Measurements from ENCODE around the gene SYNC.

The SYNC gene

DNA sequence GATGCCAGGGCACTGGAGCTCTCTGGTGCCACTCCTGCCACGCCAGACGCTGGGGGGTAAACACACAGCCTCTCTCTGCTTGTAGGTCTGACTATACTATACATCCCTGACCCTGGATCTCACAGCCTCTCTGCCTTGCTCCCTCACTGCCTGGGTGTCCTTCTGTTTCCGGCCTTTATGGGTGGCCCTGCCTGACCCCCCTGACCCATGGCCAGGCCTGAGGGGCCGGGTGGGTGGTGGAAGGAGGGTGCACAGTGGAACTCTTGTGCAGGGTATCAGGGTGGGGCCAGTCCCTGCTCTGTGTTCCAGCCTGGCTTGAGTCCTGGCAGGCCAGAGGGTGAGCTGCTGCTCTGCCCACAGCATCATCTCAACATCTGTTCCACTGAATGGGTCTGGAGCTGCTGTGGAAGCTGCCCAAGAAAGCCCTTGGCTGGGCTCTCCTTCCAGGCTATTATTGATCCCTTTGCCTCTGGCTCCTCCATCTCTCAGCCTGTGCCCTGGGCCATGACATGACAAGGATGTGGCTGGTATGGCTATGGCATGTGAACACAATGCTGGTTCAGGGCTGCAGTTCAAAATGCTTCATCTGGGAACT is 17.2 kb upstream of the SYNC start:
- H3K9me3 ChIP-seq (ENCODE audit: control insufficient read depth, insufficient read depth, low read length), result no peaks in the 10 kb centered on the region
- H3K4me3 ChIP-seq (ENCODE audit: low read length), result no peak overlapping the region
- H3K4me2 ChIP-seq (ENCODE audit: low read length), result no peak overlapping the region
- H3K79me2 ChIP-seq (ENCODE audit: control insufficient read depth, low read length), result no peaks in the 10 kb centered on the region
- no peaks in the 10 kb centered on the region for H4K20me1 ChIP-seq (ENCODE audit: control insufficient read depth, insufficient read depth, low read depth, low read length)
- H3K27me3 ChIP-seq (ENCODE audit: control insufficient read depth, low read length), result peaks cover 8% of the 10 kb centered on the region; the same call in 1 of the 2 replicates
- H3K36me3 ChIP-seq (ENCODE audit: control insufficient read depth, low read length), result no peaks in the 10 kb centered on the region
- peaks cover 10% of the 10 kb centered on the region for H3K4me1 ChIP-seq (ENCODE audit: control insufficient read depth, low read length)
- H3F3A ChIP-seq (ENCODE audit: control insufficient read depth, insufficient read depth), result no peaks in the 10 kb centered on the region
- H3K9me2 ChIP-seq (replicated peaks; ENCODE audit: control insufficient read depth, low read length), result no peaks in the 10 kb centered on the region
- no peak overlapping the region for H3K27ac ChIP-seq (ENCODE audit: low read depth, low read length)
- TF ChIP-seq EZH2phosphoT487 (IDR thresholded peaks at IDR 0.05; ENCODE audit: borderline replicate concordance, low read length), result no peak
- TF ChIP-seq, protein P1, sequence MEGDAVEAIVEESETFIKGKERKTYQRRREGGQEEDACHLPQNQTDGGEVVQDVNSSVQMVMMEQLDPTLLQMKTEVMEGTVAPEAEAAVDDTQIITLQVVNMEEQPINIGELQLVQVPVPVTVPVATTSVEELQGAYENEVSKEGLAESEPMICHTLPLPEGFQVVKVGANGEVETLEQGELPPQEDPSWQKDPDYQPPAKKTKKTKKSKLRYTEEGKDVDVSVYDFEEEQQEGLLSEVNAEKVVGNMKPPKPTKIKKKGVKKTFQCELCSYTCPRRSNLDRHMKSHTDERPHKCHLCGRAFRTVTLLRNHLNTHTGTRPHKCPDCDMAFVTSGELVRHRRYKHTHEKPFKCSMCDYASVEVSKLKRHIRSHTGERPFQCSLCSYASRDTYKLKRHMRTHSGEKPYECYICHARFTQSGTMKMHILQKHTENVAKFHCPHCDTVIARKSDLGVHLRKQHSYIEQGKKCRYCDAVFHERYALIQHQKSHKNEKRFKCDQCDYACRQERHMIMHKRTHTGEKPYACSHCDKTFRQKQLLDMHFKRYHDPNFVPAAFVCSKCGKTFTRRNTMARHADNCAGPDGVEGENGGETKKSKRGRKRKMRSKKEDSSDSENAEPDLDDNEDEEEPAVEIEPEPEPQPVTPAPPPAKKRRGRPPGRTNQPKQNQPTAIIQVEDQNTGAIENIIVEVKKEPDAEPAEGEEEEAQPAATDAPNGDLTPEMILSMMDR (IDR thresholded peaks at IDR 0.05; ENCODE audit: low read depth, low read length, poor library complexity, severe bottlenecking), result no peak

GRCh38 chr1:32718527-32718926 is 16.0 kb upstream of the SYNC start:
- Histone ChIP-seq H3K9me3 (ENCODE audit: control insufficient read depth, insufficient read depth, low read length) (no peaks in the 10 kb centered on the region), H4K20me1 (ENCODE audit: control insufficient read depth, insufficient read depth, low read depth, low read length) (no peaks in the 10 kb centered on the region), H3K36me3 (ENCODE audit: control insufficient read depth, low read length) (no peaks in the 10 kb centered on the region), H3K79me2 (ENCODE audit: control insufficient read depth, low read length) (no peaks in the 10 kb centered on the region), H3K27ac (ENCODE audit: low read depth, low read length) (no peak overlapping the region), H3K27me3 (ENCODE audit: control insufficient read depth, low read length) (peaks cover 8% of the 10 kb centered on the region; the same call in 1 of the 2 replicates), H3K4me1 (ENCODE audit: control insufficient read depth, low read length) (peaks cover 10% of the 10 kb centered on the region), H3F3A (ENCODE audit: control insufficient read depth, insufficient read depth) (no peaks in the 10 kb centered on the region), H3K9me2 (replicated peaks; ENCODE audit: control insufficient read depth, low read length) (no peaks in the 10 kb centered on the region), H3K4me2 (ENCODE audit: low read length) (no peak overlapping the region), H3K4me3 (ENCODE audit: low read length) (no peak overlapping the region)
- TF ChIP-seq EZH2phosphoT487 (IDR thresholded peaks at IDR 0.05; ENCODE audit: borderline replicate concordance, low read length), result no peak
- TF ChIP-seq, protein P1 (IDR thresholded peaks at IDR 0.05; ENCODE audit: low read depth, low read length, poor library complexity, severe bottlenecking), result no peak

DNA sequence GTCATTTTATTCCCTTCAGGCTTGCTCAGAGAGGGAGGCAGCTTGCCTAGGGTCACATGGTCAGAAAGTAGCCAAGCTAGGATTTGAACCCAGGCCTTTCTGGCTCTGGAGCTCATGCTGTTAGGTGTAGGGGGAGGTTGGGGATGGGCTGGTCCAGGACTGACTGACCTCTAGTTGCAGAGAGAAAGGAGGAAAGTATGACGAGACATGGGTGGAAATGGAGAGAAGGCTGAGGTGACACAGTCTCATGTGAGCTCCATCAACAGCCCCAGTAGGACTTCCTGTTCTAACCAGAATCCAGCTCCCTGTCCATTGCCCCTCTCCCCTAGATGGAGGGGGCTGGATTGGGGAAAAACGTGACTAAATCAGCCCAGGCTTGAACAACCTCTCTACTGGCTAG is 15.5 kb upstream of the SYNC start:
- Histone ChIP-seq H3K36me3 (ENCODE audit: control insufficient read depth, low read length) (no peaks in the 10 kb centered on the region), H3K79me2 (ENCODE audit: control insufficient read depth, low read length) (no peaks in the 10 kb centered on the region), H3K27ac (ENCODE audit: low read depth, low read length) (no peak overlapping the region), H3F3A (ENCODE audit: control insufficient read depth, insufficient read depth) (no peaks in the 10 kb centered on the region), H3K27me3 (ENCODE audit: control insufficient read depth, low read length) (peaks cover 8% of the 10 kb centered on the region; the same call in 1 of the 2 replicates), H3K9me3 (ENCODE audit: control insufficient read depth, insufficient read depth, low read length) (no peaks in the 10 kb centered on the region), H3K9me2 (replicated peaks; ENCODE audit: control insufficient read depth, low read length) (no peaks in the 10 kb centered on the region), H3K4me1 (ENCODE audit: control insufficient read depth, low read length) (peaks cover 10% of the 10 kb centered on the region), H3K4me2 (ENCODE audit: low read length) (no peak overlapping the region), H4K20me1 (ENCODE audit: control insufficient read depth, insufficient read depth, low read depth, low read length) (no peaks in the 10 kb centered on the region), H3K4me3 (ENCODE audit: low read length) (no peak overlapping the region)
- TF ChIP-seq EZH2phosphoT487 (IDR thresholded peaks at IDR 0.05; ENCODE audit: borderline replicate concordance, low read length), result no peak
- TF ChIP-seq, protein P1 (IDR thresholded peaks at IDR 0.05; ENCODE audit: low read depth, low read length, poor library complexity, severe bottlenecking), result no peak

All from DOHH2 (cell line).